IMR-90 (cell line): Measurements from ENCODE around the gene WIPF1. TPM values are rescaled to one million over a fixed set of nuclear protein-coding genes. Genes with fewer than 3 reads are reported as not detected.

Experiments
- ATAC-seq: fragments of 200-7000 bp; cut with Tn5 transposase; 2 replicates; pipeline ENCODE4 v1.9.1; 2020; ENCODE audit warnings: low read depth, mild to moderate bottlenecking, moderate library complexity
- BruUV-seq: library from RNA; stranded (reverse); fragments of 400-500 nt; replicated peaks from 2 replicates; lab custom pipeline; 2021; lab: Mats Ljungman, UMichigan
- CTCF ChIA-PET: fragments of 300-600 bp; formaldehyde crosslinking; extraction: SDS; loops from one replicate; lab custom pipeline; 2021; ENCODE audit warnings: antibody characterized with exemption; lab: Yijun Ruan, JAX
- POLR2A ChIA-PET: fragments of 300-600 bp; sonication (Branson Sonifier 250); formaldehyde crosslinking; loops from one replicate; lab custom pipeline; 2022; ENCODE audit warnings: antibody characterized with exemption; ENCODE audit not compliant: unreplicated experiment; lab: Charles Lee
- DNase-seq: peaks from one replicate; pipeline ENCODE4 v3.0.0; 2013
- H2AFZ ChIP-seq: replicated peaks from 2 replicates; pipeline ENCODE3; 2013; ENCODE audit warnings: low read length, mild to moderate bottlenecking; ENCODE audit not compliant: poor library complexity
- H2AK5ac ChIP-seq: 2 replicates; pipeline ENCODE4 v1.6.1; 2013; ENCODE audit warnings: low read depth, low read length, inconsistent platforms
- H2AK9ac ChIP-seq: replicated peaks from 2 replicates; pipeline ENCODE3; 2013; ENCODE audit warnings: mild to moderate bottlenecking, low read depth, low read length, moderate library complexity; ENCODE audit not compliant: poor library complexity
- H2BK120ac ChIP-seq: 2 replicates; pipeline ENCODE4 v1.6.1; 2013; ENCODE audit warnings: low read depth, low read length, inconsistent platforms
- H2BK15ac ChIP-seq: 3 replicates; pipeline ENCODE4 v1.6.1; 2013; ENCODE audit warnings: low read depth, low read length, inconsistent platforms
- H2BK20ac ChIP-seq: 2 replicates; pipeline ENCODE4 v1.6.1; 2013; ENCODE audit warnings: low read depth, mild to moderate bottlenecking, inconsistent platforms, low read length, moderate library complexity
- H2BK5ac ChIP-seq: 2 replicates; pipeline ENCODE4 v1.6.1; 2013; ENCODE audit warnings: mild to moderate bottlenecking, low read depth, low read length, inconsistent platforms; ENCODE audit not compliant: poor library complexity, severe bottlenecking
- H3K14ac ChIP-seq: replicated peaks from 2 replicates; pipeline ENCODE4 v1.6.1; 2013; ENCODE audit warnings: low read depth, low read length, inconsistent platforms
- H3K18ac ChIP-seq: 2 replicates; pipeline ENCODE4 v1.6.1; 2013; ENCODE audit warnings: low read depth, low read length, control low read depth
- H3K23ac ChIP-seq: 2 replicates; pipeline ENCODE4 v1.6.1; 2013; ENCODE audit warnings: low read depth, low read length, inconsistent platforms
- H3K27ac ChIP-seq: 2 replicates; pipeline ENCODE4 v1.5.1; 2013; ENCODE audit warnings: mild to moderate bottlenecking, control low read depth, low read length; ENCODE audit not compliant: insufficient read depth
- H3K27me3 ChIP-seq: 2 replicates; pipeline ENCODE4 v1.6.1; 2013; ENCODE audit warnings: low read length; ENCODE audit not compliant: control insufficient read depth, insufficient read depth
- H3K36me3 ChIP-seq: 2 replicates; pipeline ENCODE4 v1.6.1; 2013; ENCODE audit warnings: low read length, mixed read lengths; ENCODE audit not compliant: control insufficient read depth, insufficient read depth
- H3K4ac ChIP-seq: 2 replicates; pipeline ENCODE4 v1.6.1; 2013; ENCODE audit warnings: low read depth, low read length, inconsistent platforms
- H3K4me1 ChIP-seq: 2 replicates; pipeline ENCODE4 v1.6.1; 2013; ENCODE audit warnings: low read length, mixed read lengths; ENCODE audit not compliant: control insufficient read depth, insufficient read depth
- H3K4me2 ChIP-seq: 2 replicates; pipeline ENCODE4 v1.6.1; 2013; ENCODE audit warnings: low read depth, mild to moderate bottlenecking, control low read depth, low read length, moderate library complexity
- H3K4me3 ChIP-seq: 2 replicates; pipeline ENCODE4 v1.5.1; 2013; ENCODE audit warnings: low read depth, mild to moderate bottlenecking, control low read depth, low read length, moderate library complexity; ENCODE audit not compliant: insufficient read depth
- H3K56ac ChIP-seq: 2 replicates; pipeline ENCODE4 v1.6.1; 2013; ENCODE audit warnings: low read length, inconsistent platforms; ENCODE audit not compliant: insufficient read depth; ENCODE audit errors: extremely low read depth
- H3K79me1 ChIP-seq, 2 experiments: 2 replicates each; pipeline ENCODE4 v1.6.1; 2013; ENCODE audit warnings: low read length in 2 of 2, inconsistent platforms in 1 of 2, low read depth in 1 of 2
- H3K9ac ChIP-seq: 2 replicates; pipeline ENCODE4 v1.6.1; 2013; ENCODE audit warnings: low read depth, low read length, control low read depth
- H3K9me1 ChIP-seq: 2 replicates; pipeline ENCODE4 v1.6.1; 2013; ENCODE audit warnings: low read length, inconsistent platforms; ENCODE audit not compliant: insufficient read depth
- H3K9me3 ChIP-seq: 2 replicates; pipeline ENCODE4 v1.6.1; 2013; ENCODE audit warnings: low read length; ENCODE audit not compliant: control insufficient read depth, insufficient read depth
- H4K20me1 ChIP-seq: 2 replicates; pipeline ENCODE4 v1.6.1; 2013; ENCODE audit warnings: low read length, inconsistent platforms; ENCODE audit not compliant: insufficient read depth
- H4K5ac ChIP-seq: 2 replicates; pipeline ENCODE4 v1.6.1; 2013; ENCODE audit warnings: mild to moderate bottlenecking, low read depth, low read length, control low read depth
- H4K8ac ChIP-seq, 2 experiments: 2 replicates each; pipeline ENCODE4 v1.6.1; 2013; ENCODE audit warnings: low read depth in 2 of 2, low read length in 2 of 2, control low read depth in 1 of 2, inconsistent platforms in 1 of 2
- H4K91ac ChIP-seq: 2 replicates; pipeline ENCODE4 v1.6.1; 2013; ENCODE audit warnings: low read depth, low read length, inconsistent platforms; ENCODE audit not compliant: insufficient read depth
- BHLHE40 ChIP-seq: fragments of 150-350 bp; IDR thresholded peaks from 2 replicates; pipeline ENCODE4 v1.6.1; 2016; ENCODE audit warnings: mild to moderate bottlenecking, low read depth, low read length
- CHD1 ChIP-seq: IDR thresholded peaks from 2 replicates; pipeline ENCODE4 v1.6.1; 2012; ENCODE audit warnings: low read depth, low read length, improper control_type of control experiment
- CTCF ChIP-seq: conservative IDR thresholded peaks from 2 replicates; pipeline ENCODE4 v1.5.1; 2012; ENCODE audit warnings: mild to moderate bottlenecking, low read depth, low read length, improper control_type of control experiment
- MAFK ChIP-seq: IDR thresholded peaks from 2 replicates; pipeline ENCODE4 v1.6.1; 2012; ENCODE audit warnings: low read depth, low read length, improper control_type of control experiment
- MAZ ChIP-seq: IDR thresholded peaks from 2 replicates; pipeline ENCODE4 v1.6.1; 2012; ENCODE audit warnings: low read depth, mild to moderate bottlenecking, low read length, improper control_type of control experiment, moderate library complexity, borderline replicate concordance
- MXI1 ChIP-seq: IDR thresholded peaks from 2 replicates; pipeline ENCODE4 v1.6.1; 2012; ENCODE audit warnings: low read depth, mild to moderate bottlenecking, low read length, moderate library complexity, borderline replicate concordance
- NFE2L2 ChIP-seq: fragments of 150-350 bp; IDR thresholded peaks from 2 replicates; pipeline ENCODE4 v1.6.1; 2016; ENCODE audit warnings: low read depth, mild to moderate bottlenecking, low read length
- RAD21 ChIP-seq: IDR thresholded peaks from 2 replicates; pipeline ENCODE4 v1.6.1; 2012; ENCODE audit warnings: low read length, improper control_type of control experiment
- RCOR1 ChIP-seq: IDR thresholded peaks from 2 replicates; pipeline ENCODE4 v1.6.1; 2012; ENCODE audit warnings: mild to moderate bottlenecking, low read length, improper control_type of control experiment; ENCODE audit not compliant: insufficient replicate concordance
- RFX5 ChIP-seq: IDR thresholded peaks from 2 replicates; pipeline ENCODE4 v1.8.0; 2012; ENCODE audit warnings: low read depth, mild to moderate bottlenecking, low read length, moderate library complexity
- USF2 ChIP-seq: fragments of 150-350 bp; IDR thresholded peaks from 2 replicates; pipeline ENCODE4 v1.6.1; 2017; ENCODE audit warnings: mild to moderate bottlenecking, antibody characterized with exemption, low read length, low read depth
- WGBS, 2 experiments: methylation state at CpG; one replicate each; pipeline versions ENCODE4 v1.1.5 to v1.1.7; 2013; ENCODE audit warnings: missing lambda C conversion rate in 2 of 2; ENCODE audit not compliant: insufficient read length in 1 of 2; ENCODE audit errors: extremely low coverage in 2 of 2; 5-methylcytosine and 5-hydroxymethylcytosine counted together
- dilution Hi-C: fragments of 300-500 bp; cut with HindIII; formaldehyde crosslinking; loops from one replicate; pipeline ENCODE4 v1.14.3; 2018; ENCODE audit warnings: low sequenced_read_pairs; ENCODE audit not compliant: unreplicated experiment
- in situ Hi-C: fragments of 300-500 bp; cut with MboI; formaldehyde crosslinking; loops from 3 replicates; pipeline ENCODE4 v1.14.3; 2019; ENCODE audit warnings: low sequenced_read_pairs, inconsistent platforms, mixed read lengths
- intact Hi-C: fragments of 100-400 bp; cut with micrococcal nuclease; formaldehyde crosslinking; loops from 2 replicates; pipeline ENCODE4 v1.10.0; 2022
- polyA plus RNA-seq, 3 experiments: library from polyadenylated mRNA; depleted of rRNA; stranded (reverse); fragments of >200 nt; gene quantifications; 2 replicates each; pipeline ENCODE4 v1.2.3, GENCODE V29; 2012; ENCODE audit warnings: low replicate concordance in 1 of 3
- total RNA-seq: library from RNA; depleted of rRNA; stranded (reverse); fragments of >200 nt; gene quantifications from 2 replicates; pipeline ENCODE4 v1.2.3, GENCODE V29; 2012

WIPF1 gene
- total and polyA plus RNA-seq, 2 of the 4 experiments (the other 2 are of a cell fraction) = 2.7 to 13.5 TPM

GRCh38 chr2:174607989-174608865 lies 10.6 kb upstream of the WIPF1 start:
- WGBS, 2 experiments = no CpG with 5 or more reads among the region's 5 CpGs
- no peak overlapping the region for H2AK5ac ChIP-seq
- no peak overlapping the region for H2BK20ac ChIP-seq
- ChIA-PET CTCF (no interaction called here), POLR2A (interaction anchor here (0.5 kb wide), 1 partner anchor 147 kb away, joined by 4 read pairs; no protein-coding TSS in a partner anchor)
- H3K9me1 ChIP-seq = peaks cover 12% of the 10 kb centered on the region
- no peak overlapping the region for H3K4me3 ChIP-seq
- no peak overlapping the region for H3K4me2 ChIP-seq
- no peak overlapping the region for H3K4ac ChIP-seq
- ATAC-seq (no peak), DNase-seq (no peak)
- H3K14ac ChIP-seq = no peak overlapping the region
- no peak overlapping the region for H3K23ac ChIP-seq
- H2BK5ac ChIP-seq = no peak overlapping the region
- no peak overlapping the region for H2AK9ac ChIP-seq
- H3K27ac ChIP-seq = no peak overlapping the region
- H4K91ac ChIP-seq = no peak overlapping the region
- no peaks in the 10 kb centered on the region for H3K9me3 ChIP-seq
- in situ Hi-C loops (no loop called here), dilution Hi-C loops (no loop called here), intact Hi-C loops (no loop called here)
- H3K36me3 ChIP-seq = no peaks in the 10 kb centered on the region
- H3K4me1 ChIP-seq = peaks cover 2% of the 10 kb centered on the region
- H2AFZ ChIP-seq = no peak overlapping the region
- no peak overlapping the region for H3K18ac ChIP-seq
- H3K79me1 ChIP-seq = peaks cover 3 to 20% of the 10 kb centered on the region in 2 experiments; a peak in 3 of 4 replicates
- no peak overlapping the region for H4K5ac ChIP-seq
- no peak overlapping the region for H2BK120ac ChIP-seq
- no peak overlapping the region for H4K8ac ChIP-seq
- no peak overlapping the region for H3K56ac ChIP-seq
- H4K20me1 ChIP-seq = peaks cover 4% of the 10 kb centered on the region; the same call in 1 of the 2 replicates
- H3K27me3 ChIP-seq = no peaks in the 10 kb centered on the region
- no TSS peak for BruUV-seq
- H2BK15ac ChIP-seq = no peak overlapping the region
- TF ChIP-seq MAZ (no peak), RAD21 (no peak), RCOR1 (no peak), BHLHE40 (no peak), MAFK (no peak), CHD1 (no peak), USF2 (no peak), CTCF (no peak), RFX5 (no peak), NFE2L2 (no peak), MXI1 (no peak)
- H3K9ac ChIP-seq = no peak overlapping the region
